HG02623 (cell line): Measurements from ENCODE around the gene MAN1B1.
A peak's percentile ranks its signal among the peaks of the same experiment; 100 is the strongest.

ENCODE experiments used
- ATAC-seq: cut with Tn5 transposase; IDR thresholded peaks from one replicate; pipeline ENCODE4 v1.9.1; 2021; ENCODE audit warnings: moderate library complexity; ENCODE audit not compliant: unreplicated experiment

MAN1B1 gene

GRCh38 chr9:137086531-137087408 lies at the start of gene MAN1B1:
MAN1B1 (plus strand) TSS chr9:137086985; CDS start chr9:137087000, 15 bp downstream.
- peak; percentile 83 for ATAC-seq

DNA sequence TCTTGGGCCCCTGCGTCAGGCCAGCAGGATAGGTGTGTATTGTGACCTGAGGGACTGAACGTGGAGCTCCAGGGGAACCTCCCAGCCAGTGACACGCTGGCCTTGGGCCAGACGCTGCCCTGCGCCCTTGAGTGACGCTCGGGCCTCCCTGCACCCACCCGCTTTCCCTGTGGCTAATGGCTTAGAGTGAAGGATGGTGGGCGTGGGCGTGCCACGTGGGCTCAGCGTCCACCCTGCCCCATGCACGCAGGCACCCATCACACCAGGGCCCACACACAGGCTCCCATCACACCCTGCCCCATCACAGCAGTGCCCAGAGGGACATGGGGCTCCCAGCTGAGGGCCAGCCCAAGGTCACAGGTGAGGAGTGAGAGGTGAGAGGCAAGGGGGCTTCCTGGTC lies 49.8 kb upstream of the MAN1B1 start:
- ATAC-seq: no peak

- no peak for ATAC-seq
These were observed 49.3 kb upstream of the MAN1B1 start for GRCh38 chr9:137037483-137037882.

DNA sequence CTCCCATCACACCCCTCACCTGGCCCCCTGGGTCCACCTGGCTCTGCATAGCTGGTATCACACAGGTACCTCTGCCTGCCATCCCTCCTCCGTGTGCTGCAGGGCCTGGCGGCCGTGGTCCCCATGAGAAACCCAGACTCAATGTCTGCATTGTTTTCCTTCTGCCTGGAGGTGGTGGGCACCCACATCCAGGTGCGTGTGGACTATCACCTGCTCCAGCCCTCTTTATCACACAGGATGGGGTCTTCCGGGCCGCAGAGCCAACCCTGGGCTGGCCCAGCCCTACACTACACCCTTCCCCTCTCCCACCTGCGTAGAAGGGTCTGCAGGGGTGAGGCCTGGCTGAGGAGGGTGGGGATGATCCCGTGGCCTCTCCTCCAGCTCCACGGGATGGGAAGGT lies 47.9 kb upstream of the MAN1B1 start:
- no peak for ATAC-seq

- no peak for ATAC-seq
These were observed 47.0 kb upstream of the MAN1B1 start for GRCh38 chr9:137039611-137040366.

DNA sequence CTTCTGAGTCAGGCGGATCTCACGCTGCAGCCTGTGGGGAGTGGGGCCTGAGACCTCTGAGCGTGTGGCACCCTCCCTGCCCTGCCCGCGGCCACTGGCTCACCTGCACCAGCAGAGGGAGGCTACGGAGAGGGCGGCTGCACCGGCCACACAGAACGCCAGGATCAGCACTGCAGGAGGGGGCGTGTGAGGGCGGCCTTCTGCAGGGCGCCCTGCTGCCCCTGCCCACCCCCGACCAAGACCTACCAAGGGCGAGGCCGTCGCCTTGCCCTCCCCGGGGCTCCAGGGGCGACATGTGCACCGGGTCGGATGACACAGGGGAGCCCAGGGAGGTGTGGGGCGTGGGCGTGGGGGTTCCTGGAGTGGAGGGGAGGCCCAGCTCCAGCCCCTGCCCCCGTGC lies 46.2 kb upstream of the MAN1B1 start:
- ATAC-seq: no peak

DNA sequence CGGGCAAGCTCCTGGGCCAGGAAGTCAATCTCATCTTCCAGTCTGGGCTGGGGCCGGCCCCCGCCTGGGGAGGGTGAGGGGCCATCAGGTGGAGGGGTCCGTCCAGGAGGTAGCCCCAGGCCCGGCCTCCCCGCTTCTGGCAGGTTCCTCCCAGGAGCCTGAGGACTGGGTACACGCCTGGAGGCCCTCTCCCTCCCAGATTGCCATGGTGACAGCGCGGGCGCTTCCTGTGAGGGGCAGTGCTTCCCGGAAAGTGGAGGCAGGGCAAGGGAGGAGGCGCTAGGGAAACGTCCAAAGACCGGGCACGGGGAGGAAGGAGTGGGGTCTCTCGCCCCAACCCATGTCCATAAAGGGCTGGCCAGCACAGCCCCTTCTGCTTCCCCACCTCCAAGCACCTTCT lies 45.7 kb upstream of the MAN1B1 start:
- no peak for ATAC-seq

DNA sequence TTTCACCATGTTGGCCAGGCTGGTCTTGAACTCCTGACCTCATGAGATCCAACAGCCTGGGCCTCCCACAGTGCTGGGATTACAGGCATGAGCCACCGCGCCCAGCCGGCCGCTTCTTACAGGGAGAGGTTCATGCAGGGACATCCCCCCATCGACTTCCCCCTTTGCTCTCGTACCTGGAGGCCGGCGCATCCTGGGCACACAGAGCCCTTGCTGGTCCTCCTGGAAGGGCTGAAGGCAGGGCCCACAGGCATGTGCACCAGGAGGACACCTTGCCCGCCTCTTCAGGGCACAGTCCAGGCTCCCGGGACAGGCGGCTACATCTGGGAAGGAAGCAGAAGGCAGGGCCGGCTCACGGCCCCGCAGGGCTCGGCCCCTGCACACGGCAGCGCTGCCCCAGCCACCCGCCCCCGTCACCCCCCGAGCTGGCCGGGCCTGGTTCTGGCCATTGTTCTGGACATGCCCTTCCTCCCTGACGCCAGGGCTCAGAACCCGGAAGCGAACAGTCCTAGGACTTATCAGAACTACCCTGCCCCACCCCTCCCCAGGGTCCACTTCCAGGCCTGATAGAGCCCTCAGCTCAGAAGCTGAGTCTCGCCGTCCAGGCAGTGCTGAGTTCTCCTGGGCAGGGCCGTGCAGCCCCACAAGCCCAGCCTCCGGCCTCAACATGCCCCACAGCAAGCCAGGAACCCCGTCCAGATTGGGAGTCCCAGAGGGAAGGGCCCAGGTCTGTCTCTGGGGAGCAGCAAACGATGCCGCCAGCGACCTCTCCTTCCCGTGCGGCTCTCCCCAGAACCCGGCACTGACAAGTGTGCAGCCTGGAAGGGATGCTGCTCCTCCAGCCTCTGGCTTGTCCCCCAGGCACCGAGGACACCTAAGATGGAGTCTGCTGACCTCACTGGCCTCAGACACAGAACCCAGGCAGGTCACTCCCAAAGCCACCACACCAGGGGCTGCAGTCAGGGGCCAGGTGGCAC lies 43.7 kb upstream of the MAN1B1 start:
- no peak for ATAC-seq

DNA sequence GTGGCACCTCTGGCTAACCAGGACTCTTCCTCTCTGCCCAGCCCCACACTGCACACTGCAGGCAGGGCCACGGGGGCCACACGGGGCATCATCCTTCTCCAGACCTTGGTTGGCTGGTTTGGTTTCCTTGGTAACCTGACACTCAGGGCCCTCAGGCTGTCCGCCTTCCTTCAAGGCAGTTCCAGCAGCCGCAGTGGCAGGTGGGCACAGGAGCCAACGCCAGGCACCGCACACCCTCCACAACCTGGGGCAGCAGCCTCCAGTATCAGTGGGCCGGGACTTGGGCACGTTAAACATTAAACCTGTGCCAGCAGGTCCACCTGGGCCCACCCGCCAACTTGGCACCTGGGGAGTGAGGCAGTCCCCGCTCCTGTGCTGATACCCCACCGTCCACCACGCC lies 42.7 kb upstream of the MAN1B1 start:
- ATAC-seq: no peak

DNA sequence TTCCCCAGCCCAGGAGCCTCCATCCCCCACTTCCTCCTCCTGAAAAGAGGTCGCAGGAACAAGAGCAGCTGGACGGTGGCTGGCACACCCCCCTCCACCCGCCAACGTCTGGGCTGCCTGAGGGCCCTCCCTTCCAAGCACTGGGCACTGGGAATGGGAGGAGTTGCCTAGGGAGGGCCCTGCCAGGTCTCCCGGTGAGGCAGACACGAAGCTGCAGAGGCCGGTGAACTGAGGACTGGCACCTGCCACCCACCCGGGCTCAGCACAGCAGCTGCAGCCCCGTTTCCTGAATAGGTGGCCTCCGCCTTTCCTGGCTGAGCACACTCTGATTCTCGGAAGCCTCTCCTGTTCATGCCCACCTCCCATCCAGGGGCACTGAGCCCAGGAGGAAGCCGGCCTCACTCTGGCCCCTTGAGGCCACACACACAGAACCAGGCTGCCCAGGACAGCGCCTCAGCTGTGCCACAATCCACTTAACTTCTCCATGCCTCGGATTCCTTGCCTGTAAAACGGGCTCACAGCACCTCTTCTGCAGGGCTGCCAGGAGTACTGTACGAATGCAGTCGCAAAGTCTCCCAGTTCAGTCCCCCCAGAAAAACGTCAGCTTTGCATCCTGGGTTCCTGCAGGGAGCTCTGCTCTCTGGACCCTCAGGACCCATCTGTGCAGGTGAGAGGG lies 42.1 kb upstream of the MAN1B1 start:
- ATAC-seq: no peak

DNA sequence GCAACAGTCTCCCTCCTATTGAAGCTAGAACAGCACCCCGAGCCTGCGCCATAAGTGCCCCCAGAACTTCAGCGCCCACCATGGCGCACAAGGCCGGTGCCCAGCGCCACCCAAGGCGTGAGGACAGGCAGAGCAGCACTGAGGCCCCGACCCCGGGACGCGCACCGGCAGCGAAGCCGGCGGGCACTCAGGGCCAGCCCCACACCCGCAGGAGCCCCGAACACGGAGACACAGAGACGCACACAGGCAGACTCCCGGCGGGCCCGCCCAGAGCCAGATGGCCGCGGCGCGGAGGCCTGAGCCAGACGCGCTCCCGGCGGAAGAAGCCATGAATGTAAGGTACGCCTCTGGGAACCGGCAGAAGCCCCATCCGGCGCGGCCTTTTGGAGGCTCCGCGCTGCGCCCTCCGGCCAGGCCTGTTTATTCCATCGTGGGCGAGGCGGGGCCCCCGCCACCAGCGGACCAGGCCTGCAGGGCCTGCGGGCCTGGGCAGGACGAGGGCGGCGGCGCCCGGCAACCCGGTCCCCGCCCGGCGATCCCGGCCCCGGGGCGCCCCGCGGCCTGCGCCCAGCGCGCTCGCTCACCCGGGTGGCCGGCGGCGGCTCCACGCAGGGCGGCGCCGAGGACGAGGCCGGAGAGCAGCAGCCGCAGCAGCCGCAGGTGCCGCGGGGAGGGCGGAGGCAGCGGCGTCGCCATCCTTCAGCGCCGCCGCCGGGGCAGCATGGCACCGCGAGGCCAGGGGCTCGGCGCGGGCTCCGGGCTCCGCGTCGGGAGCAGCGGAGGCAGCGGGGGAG lies 41.3 kb upstream of the MAN1B1 start:
- no peak for ATAC-seq

GRCh38 chr9:137046088-137046787 lies 40.5 kb upstream of the MAN1B1 start, which contains the start of gene NPDC1:
NPDC1 (minus strand) TSS chr9:137046177; CDS start chr9:137045989, 188 bp downstream.
- ATAC-seq: no peak

DNA sequence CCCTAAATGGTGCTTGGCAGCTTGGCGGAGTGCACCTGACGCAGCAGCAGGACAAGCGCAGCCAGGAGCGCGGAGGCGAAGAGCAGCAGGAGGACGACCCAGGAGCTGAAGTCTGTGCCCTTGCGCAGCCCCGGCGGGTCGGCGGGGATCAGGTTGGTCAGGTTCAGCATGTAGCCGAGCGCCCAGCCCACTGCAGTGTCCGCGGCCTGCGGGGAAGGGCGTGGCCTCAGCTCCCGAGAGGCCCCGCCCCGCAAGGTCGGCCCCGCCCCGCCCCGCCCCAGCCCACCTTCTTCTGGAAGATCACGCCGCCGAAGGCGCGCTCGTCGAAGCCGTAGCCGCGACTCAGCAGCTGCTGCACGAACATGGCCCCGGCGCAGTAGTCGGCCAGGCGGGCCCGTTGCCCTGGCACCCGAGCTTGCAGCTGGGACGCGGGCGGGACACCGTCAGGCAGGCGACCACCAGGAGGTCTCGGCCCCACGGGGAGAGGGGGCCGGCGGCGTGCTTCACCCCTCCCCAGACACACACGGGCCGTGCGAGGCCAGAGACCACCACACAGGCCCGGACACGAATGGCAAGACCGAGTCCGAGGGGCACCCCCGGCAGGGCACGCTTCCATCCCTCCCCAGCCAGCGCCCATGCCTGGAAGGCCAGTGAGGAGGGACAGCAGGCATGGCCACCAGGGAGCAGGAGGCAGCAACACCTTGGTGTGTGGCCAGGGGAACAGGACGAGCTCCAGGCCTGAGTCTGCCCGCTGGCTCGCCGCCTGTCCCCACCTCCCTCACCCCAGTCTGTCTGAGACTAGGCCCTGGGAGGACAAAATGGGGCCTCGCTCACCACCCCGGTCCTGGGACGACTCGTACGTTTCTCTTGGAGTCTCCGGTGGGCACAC lies 37.9 kb upstream of the MAN1B1 start:
- ATAC-seq: no peak

- ATAC-seq: no peak
These were observed 37.0 kb upstream of the MAN1B1 start for GRCh38 chr9:137049544-137050449.

- ATAC-seq: no peak
These were observed 36.2 kb upstream of the MAN1B1 start for GRCh38 chr9:137050570-137050969.

DNA sequence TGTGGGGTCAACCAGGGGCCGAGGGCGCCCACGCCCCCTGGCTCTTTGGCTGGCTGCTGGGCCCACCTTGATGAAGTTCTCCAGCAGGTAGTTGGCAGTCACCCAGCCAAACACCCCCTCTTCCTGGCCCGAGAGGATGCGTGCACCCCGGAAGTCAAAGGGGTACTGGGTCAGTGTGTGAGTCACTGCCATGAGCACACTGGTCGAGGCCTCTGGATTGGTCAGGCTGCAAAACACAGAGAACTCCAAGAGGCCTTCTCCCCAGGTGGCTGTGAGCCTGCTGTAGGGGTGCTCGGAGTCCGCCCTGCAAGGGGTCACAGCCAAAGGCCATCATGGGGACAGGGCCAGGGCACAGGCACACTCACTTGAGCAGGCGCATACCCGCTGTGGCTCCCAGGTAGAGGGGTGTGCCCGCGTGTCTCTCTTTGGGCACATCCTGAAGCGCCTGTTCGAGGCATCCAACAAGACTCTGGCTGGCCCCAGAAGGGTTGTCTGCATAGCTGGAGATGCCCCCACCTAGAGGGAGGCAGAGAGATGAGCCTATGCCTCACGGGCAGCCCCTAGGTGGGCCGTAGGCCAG lies 35.5 kb upstream of the MAN1B1 start:
- ATAC-seq: no peak

- ATAC-seq: no peak
These were observed 34.5 kb upstream of the MAN1B1 start for GRCh38 chr9:137052293-137052692.
